LNCaP clone FGC (cell line): ENCODE results near the gene ABCC5.

Source experiments
- DNase-seq: peaks from one replicate; pipeline ENCODE4 v3.0.0-alpha.2; 2011; ENCODE audit warnings: low read depth
- H3K4me3 ChIP-seq: 2 replicates; pipeline ENCODE4 v1.5.1; 2011; ENCODE audit warnings: mild to moderate bottlenecking, low read depth, low read length, control low read depth
- TF ChIP-seq, protein P1 (sequence below): IDR thresholded peaks from 2 replicates; pipeline ENCODE4 v1.5.1; 2012; ENCODE audit warnings: mild to moderate bottlenecking; ENCODE audit not compliant: control insufficient read depth, insufficient read depth; ENCODE audit errors: extremely low read depth

ABCC5 gene

DNA sequence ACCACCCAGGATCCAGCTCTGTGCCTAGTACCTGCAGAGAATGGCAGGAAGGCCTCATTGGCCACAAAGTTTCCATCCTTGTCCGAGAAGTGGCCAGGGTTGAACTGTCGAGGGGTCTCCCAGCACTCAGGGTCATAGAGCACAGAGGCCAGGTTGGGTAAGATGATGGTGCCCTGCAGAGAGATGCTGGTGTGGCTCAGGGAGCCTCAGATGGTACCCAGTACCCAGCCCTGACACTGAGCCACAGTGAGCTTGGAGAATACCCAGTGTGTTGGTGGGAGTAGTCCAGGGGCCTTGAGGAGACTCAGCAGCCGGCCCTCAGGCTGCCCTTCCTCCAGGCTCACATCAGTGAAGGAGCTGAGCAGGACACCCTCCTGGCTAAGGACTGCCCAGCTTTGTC lies 121.5 kb downstream of the ABCC5 start:
- TF ChIP-seq, protein P1, sequence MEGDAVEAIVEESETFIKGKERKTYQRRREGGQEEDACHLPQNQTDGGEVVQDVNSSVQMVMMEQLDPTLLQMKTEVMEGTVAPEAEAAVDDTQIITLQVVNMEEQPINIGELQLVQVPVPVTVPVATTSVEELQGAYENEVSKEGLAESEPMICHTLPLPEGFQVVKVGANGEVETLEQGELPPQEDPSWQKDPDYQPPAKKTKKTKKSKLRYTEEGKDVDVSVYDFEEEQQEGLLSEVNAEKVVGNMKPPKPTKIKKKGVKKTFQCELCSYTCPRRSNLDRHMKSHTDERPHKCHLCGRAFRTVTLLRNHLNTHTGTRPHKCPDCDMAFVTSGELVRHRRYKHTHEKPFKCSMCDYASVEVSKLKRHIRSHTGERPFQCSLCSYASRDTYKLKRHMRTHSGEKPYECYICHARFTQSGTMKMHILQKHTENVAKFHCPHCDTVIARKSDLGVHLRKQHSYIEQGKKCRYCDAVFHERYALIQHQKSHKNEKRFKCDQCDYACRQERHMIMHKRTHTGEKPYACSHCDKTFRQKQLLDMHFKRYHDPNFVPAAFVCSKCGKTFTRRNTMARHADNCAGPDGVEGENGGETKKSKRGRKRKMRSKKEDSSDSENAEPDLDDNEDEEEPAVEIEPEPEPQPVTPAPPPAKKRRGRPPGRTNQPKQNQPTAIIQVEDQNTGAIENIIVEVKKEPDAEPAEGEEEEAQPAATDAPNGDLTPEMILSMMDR, result no peak
- no peak for DNase-seq
- H3K4me3 ChIP-seq, result no peak overlapping the region

DNA sequence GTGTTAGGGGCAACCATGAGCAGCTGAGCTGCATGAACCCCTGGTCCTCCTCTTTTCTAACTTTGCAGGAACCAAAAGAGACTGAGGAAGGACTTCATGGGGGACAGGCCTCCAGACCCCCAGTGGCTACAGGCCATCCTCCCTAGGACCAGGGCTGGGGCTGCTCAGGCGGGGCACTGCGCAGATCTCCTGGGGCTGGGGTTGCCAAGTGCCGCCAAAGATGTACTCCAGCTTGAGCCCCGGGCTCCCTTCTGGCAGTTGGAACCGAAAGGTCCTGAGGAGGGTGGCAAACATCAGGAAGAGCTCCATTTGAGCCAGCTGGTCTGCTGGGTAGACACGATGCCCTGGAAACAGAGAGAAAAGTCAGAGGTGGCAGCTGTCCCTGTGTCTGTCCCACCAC lies 121.9 kb downstream of the ABCC5 start:
- TF ChIP-seq, protein P1, result no peak
- H3K4me3 ChIP-seq, result no peak overlapping the region
- DNase-seq, result no peak

DNA sequence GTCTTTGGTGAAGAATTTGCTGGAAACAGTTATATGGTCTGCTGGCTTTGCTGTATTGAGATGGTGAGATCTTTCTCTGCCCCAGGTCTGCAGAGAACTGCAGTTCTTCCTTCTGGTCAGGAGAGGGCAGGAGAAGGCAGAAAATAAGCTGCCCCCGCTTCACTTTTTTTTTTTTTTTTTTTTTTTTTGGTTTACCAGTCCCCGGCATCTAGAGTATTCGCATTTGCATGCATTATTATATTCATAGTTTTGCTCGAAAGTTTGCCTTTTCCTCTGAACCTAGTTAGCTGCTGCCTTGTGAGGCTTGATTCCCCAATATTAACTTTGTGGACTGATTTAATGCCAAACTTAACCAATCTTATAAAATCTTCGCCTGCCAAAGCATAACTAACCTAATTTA lies 122.4 kb downstream of the ABCC5 start:
- no peak for DNase-seq
- TF ChIP-seq, protein P1, result peak; percentile 88

DNA sequence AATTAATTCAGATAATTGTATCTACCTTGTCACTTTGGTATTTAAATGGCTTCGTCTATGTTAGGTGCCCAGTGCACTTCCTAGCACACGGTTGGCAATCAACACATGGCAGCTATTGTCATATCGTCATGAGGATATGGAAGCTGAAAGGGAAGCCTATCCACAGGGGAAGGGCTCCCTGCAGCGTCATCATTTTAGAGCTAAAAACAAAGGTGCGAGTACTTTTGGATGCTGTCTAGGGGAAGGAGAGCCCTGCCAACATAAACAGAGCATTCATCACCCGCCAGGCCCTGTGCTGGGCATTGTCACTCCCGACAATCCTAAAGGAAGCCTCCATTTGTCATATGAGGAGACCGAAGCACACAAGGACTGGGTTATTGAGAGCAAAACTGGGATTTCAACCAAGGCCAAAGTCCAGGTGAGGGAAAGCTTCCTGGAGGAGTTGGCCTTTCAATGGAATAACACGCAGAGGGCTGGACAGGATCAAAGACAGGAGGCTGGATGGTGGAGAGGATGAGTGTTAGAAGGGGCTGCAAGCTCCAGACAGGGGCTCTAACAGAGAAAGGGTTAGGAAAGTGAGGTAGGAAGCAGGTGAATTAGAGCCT lies 125.0 kb downstream of the ABCC5 start:
- H3K4me3 ChIP-seq, result no peak overlapping the region
- TF ChIP-seq, protein P1, result no peak
- no peak for DNase-seq

More for the DNA sequence above, 122.4 kb downstream of the ABCC5 start:
- no peak overlapping the region for H3K4me3 ChIP-seq

DNA sequence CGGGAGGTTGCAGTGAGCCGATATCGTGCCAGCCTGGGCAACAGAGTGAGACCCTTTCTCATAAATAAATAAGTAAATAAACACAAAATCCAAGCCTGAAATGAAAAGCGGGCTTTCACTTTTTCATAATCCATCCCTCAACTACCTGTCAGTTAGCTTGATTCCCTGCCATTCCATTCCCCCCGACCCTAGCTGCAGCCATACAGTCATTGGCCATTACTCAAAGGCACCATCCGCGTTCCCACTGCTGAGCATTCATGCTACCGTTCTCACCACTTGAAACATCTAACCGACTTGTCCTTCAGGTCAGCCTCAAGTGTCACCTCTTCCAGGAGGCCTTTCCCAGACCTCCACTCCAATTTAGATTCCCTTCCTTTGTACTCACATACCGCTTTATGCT lies 131.9 kb downstream of the ABCC5 start:
- no peak overlapping the region for H3K4me3 ChIP-seq

DNA sequence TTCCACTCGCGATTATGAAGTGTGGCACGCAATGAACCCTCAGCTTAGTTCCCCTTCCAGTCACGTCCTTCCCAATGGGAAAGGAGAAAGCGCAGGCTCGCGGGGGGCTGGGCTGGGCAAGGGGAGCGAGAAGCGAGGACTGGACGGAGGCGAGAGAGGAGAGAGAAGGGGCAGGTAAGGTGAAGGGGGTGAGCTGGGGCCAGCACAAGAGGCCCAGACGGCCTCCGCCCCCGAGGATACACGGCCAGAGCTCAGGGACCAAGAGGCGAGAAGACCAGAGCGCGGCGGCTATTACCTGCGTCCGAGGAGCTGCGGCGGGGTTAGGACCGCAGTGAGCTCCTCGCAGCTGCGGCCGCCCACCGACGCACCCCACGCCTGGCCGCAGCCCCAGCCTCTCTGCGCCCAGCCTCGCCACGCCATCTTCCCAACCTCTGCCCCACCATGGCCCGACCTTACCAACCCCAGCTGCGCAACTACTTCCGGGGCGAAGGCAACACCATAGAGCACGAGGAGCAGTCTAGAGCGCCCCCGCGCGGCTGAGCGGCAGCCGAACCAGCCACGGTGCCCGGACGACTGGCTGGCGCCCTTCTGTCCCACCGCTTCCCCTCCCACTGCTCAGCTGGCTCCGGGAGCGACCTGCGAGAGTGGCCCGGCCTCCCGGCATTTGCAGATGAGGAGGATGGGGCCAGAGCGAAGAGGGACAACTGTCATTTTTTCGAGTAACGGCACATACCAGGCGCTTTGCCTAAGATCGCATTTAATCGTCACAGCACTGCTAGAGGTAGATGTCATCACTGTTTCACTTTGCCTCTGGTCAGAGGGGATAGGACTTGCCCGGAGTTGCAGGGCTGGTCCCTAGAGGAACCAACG lies 133.0 kb downstream of the ABCC5 start, which contains the start of gene PARL:
PARL (minus strand) TSS at position 454 of the 870 bp plus-strand sequence; CDS start at position 420, 34 bp downstream.
- peak within 1 kb of the TSS; percentile 99 for H3K4me3 ChIP-seq
- peak; percentile 73 for DNase-seq
- TF ChIP-seq, protein P1, result peak; percentile 97

More for the DNA sequence above, 131.9 kb downstream of the ABCC5 start:
- no peak for DNase-seq
- TF ChIP-seq, protein P1, result no peak
